AG04449 (cell line): Measurements from ENCODE around the gene NDOR1.
A peak's percentile ranks its signal among the peaks of the same experiment; 100 is the strongest.

Experiments
- CTCF ChIA-PET: fragments of 350-600 bp; formaldehyde crosslinking; extraction: SDS; loops from one replicate; lab custom pipeline; 2021; ENCODE audit warnings: antibody characterized with exemption; lab: Yijun Ruan, JAX
- POLR2A ChIA-PET: fragments of 400-600, 350-600 bp; formaldehyde crosslinking; extraction: SDS; loops from one replicate; lab custom pipeline; 2020; ENCODE audit warnings: antibody characterized with exemption, inconsistent platforms; lab: Yijun Ruan, JAX
- DNase-seq: peaks from one replicate; pipeline ENCODE4 v3.0.0-alpha.2; 2010; ENCODE audit warnings: low read depth, low spot score
- H3K4me3 ChIP-seq: 2 replicates; pipeline ENCODE4 v1.5.1; 2011; ENCODE audit warnings: low read depth, mild to moderate bottlenecking, control low read depth, low read length
- CTCF ChIP-seq: IDR thresholded peaks from one replicate; pipeline ENCODE4 v1.5.1; 2011; ENCODE audit warnings: mild to moderate bottlenecking, moderate library complexity, low read length, control low read depth, inconsistent platforms; ENCODE audit not compliant: insufficient read depth; ENCODE audit errors: missing control alignments

NDOR1 gene

GRCh38 chr9:137160054-137160425 is 45.5 kb upstream of the NDOR1 start:
- CTCF ChIA-PET: no interaction called here
- DNase-seq: no peak
- no peak overlapping the region for H3K4me3 ChIP-seq
- POLR2A ChIA-PET: no interaction called here
- TF ChIP-seq CTCF: no peak

- no peak overlapping the region for H3K4me3 ChIP-seq
- no peak for TF ChIP-seq CTCF
- DNase-seq: no peak
- ChIA-PET POLR2A (no interaction called here), CTCF (no interaction called here)
These were observed 44.6 kb upstream of the NDOR1 start for GRCh38 chr9:137160716-137161557.

- DNase-seq: no peak
- H3K4me3 ChIP-seq: no peak overlapping the region
- TF ChIP-seq CTCF: no peak
- ChIA-PET POLR2A (no interaction called here), CTCF (no interaction called here)
These were observed 43.7 kb upstream of the NDOR1 start for GRCh38 chr9:137161558-137162486.

DNA sequence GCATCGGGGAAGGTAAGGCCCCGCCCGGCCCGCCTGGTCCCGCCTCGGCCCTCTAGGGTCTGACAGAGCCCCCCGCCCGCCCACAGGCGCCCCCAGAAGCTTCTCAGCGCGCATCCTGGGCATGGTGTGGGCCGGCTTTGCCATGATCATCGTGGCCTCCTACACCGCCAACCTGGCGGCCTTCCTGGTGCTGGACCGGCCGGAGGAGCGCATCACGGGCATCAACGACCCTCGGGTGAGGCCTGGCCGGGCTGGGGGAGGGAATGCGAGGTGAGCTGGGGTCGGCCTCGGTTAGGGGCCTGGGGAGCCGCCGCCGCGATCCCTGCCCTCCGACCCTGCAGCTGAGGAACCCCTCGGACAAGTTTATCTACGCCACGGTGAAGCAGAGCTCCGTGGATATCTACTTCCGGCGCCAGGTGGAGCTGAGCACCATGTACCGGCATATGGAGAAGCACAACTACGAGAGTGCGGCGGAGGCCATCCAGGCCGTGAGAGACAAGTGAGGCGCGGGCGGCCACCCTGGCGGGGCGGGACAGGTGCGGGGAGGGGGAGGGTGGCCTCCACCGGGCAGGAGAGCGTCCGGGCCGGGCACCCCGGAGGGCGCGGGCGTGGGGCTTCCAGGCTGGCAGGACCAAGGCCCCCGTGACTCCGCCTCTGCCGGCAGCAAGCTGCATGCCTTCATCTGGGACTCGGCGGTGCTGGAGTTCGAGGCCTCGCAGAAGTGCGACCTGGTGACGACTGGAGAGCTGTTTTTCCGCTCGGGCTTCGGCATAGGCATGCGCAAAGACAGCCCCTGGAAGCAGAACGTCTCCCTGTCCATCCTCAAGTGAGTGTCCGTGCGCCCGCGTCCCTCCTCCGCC is 42.8 kb upstream of the NDOR1 start:
- POLR2A ChIA-PET: interaction anchor here (1.8 kb wide), 1 partner anchor 78 kb away, joined by 6 read pairs; the partner anchor contains the start of gene TUBB4B
- CTCF ChIA-PET: interaction anchor here (1.2 kb wide), 1 partner anchor 62 kb away, joined by 3 read pairs; no protein-coding TSS in a partner anchor
- H3K4me3 ChIP-seq: peak overlapping the region; percentile 37
- DNase-seq: no peak
- no peak for TF ChIP-seq CTCF

DNA sequence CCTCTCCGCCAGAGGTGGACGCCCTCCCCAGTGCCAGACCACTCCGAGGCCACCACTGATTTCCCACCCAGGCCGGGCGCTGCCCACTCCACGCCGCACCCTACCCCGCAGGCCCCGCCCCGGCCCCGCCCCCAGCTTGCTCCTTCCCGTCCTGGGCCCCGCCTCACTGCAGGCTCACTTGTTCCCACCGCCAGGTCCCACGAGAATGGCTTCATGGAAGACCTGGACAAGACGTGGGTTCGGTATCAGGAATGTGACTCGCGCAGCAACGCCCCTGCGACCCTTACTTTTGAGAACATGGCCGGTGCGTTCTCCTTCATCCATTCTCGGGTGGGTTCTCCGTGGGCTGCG is 42.2 kb upstream of the NDOR1 start:
- H3K4me3 ChIP-seq: peak overlapping the region; percentile 37

More for the DNA sequence above, 42.2 kb upstream of the NDOR1 start:
- DNase-seq: no peak
- ChIA-PET CTCF (interaction anchor here (1.2 kb wide), 1 partner anchor 61 kb away, joined by 3 read pairs; no protein-coding TSS in a partner anchor), POLR2A (interaction anchor here (1.8 kb wide), 1 partner anchor 78 kb away, joined by 6 read pairs; the partner anchor contains the start of gene TUBB4B)
- no peak for TF ChIP-seq CTCF
